ENCODE results near the gene ADGRD2. TPM values are rescaled to one million over a fixed set of nuclear protein-coding genes. Genes with fewer than 3 reads are reported as not detected.

ADGRD2 gene
- total and polyA plus RNA-seq, 9 of the 15 experiments (the other 6 are each of a cell fraction or from before 2014, with no cell fraction given) = not detected

GRCh38 chr9:124436320-124436719 is 13.9 kb upstream of the ADGRD2 start:
- H3K36me3 ChIP-seq (ENCODE audit: control insufficient read depth, insufficient read depth, low read length) = no peaks in the 10 kb centered on the region
- H2AFZ ChIP-seq (ENCODE audit: low read depth, low read length) = no peak overlapping the region
- CTCF ChIA-PET (ENCODE audit: low intra/inter-chr PET ratio) = no interaction called here
- in situ Hi-C loops (cut with MboI) (no loop called here), intact Hi-C loops (cut with micrococcal nuclease) (no loop called here)
- peaks cover 0 to 3% of the 10 kb centered on the region in 2 experiments; a peak in 2 of 5 replicates for H3K4me1 ChIP-seq (replicated peaks in 1 of 2; ENCODE audit: control insufficient read depth in 2 of 2, insufficient read depth in 2 of 2, low read length in 2 of 2)
- DNase-seq (ENCODE audit: extremely low read depth in 1 of 4, low spot score in 3 of 4) = no peak
- BruUV-seq (replicated peaks) = no TSS peak
- H3K9me3 ChIP-seq (replicated peaks; ENCODE audit: control insufficient read depth, insufficient read depth, low read depth, low read length) = no peaks in the 10 kb centered on the region
- peaks cover 2% of the 10 kb centered on the region for H3K9me1 ChIP-seq (ENCODE audit: control insufficient read depth, insufficient read depth, low read length)
- H3K4me3 ChIP-seq = no peak overlapping the region
- no peak overlapping the region for H3K9ac ChIP-seq (ENCODE audit: insufficient read depth in 1 of 2, low read depth in 2 of 2, low read length in 2 of 2)
- TF ChIP-seq TAF9B (IDR thresholded peaks at IDR 0.05; ENCODE audit: partially characterized antibody) = no peak
- no peak for TF ChIP-seq SNRNP70 (optimal IDR thresholded peaks at IDR 0.05; ENCODE audit: low read depth, low read length)
- TF ChIP-seq ZNF707 (CRISPR knock-in tag; conservative IDR thresholded peaks at IDR 0.05) = no peak
- TF ChIP-seq ZNF175 (CRISPR knock-in tag; IDR thresholded peaks at IDR 0.05; ENCODE audit: low read depth) = no peak
- no peak for TF ChIP-seq ZNF77 (CRISPR knock-in tag; IDR thresholded peaks at IDR 0.05)
- no peak for TF ChIP-seq NR2F6 (CRISPR knock-in tag; IDR thresholded peaks at IDR 0.05)
- TF ChIP-seq ZNF766 (CRISPR knock-in tag; conservative IDR thresholded peaks at IDR 0.05) = no peak
- TF ChIP-seq ZNF583 (CRISPR knock-in tag; IDR thresholded peaks at IDR 0.05) = no peak
- TF ChIP-seq LEF1 (IDR thresholded peaks at IDR 0.05) = no peak
- no peak for TF ChIP-seq HLTF (IDR thresholded peaks at IDR 0.05)
- no peaks in the 10 kb centered on the region; the same call in 1 of the 2 replicates for H4K20me1 ChIP-seq (replicated peaks; ENCODE audit: control insufficient read depth, insufficient read depth, low read length)
- H3K79me2 ChIP-seq (ENCODE audit: control insufficient read depth, insufficient read depth, low read length) = no peaks in the 10 kb centered on the region
- no peak overlapping the region for H3K4me2 ChIP-seq (ENCODE audit: insufficient read depth, low read length)
- no peak for ATAC-seq
- H3K27me3 ChIP-seq (ENCODE audit: control insufficient read depth in 2 of 2, insufficient read depth in 2 of 2, low read length in 2 of 2) = peaks cover 20 to 68% of the 10 kb centered on the region in 2 experiments
- FAIRE-seq = no peak
- POLR2A ChIA-PET = interaction anchor here (0.6 kb wide), 1 partner anchor 427 kb away, joined by 3 read pairs; no protein-coding TSS in a partner anchor
- H3K27ac ChIP-seq (ENCODE audit: extremely low read depth, low read depth, low read length) = no peak overlapping the region

Measured in K562 (cell line).